ENCODE measurements around the gene ANKS3. TPM values are rescaled to one million over a fixed set of nuclear protein-coding genes. Genes with fewer than 3 reads are reported as not detected.

ANKS3 gene
- total and polyA plus RNA-seq, 8 donors: 11.6 to 183 (median 25.9) TPM

DNA sequence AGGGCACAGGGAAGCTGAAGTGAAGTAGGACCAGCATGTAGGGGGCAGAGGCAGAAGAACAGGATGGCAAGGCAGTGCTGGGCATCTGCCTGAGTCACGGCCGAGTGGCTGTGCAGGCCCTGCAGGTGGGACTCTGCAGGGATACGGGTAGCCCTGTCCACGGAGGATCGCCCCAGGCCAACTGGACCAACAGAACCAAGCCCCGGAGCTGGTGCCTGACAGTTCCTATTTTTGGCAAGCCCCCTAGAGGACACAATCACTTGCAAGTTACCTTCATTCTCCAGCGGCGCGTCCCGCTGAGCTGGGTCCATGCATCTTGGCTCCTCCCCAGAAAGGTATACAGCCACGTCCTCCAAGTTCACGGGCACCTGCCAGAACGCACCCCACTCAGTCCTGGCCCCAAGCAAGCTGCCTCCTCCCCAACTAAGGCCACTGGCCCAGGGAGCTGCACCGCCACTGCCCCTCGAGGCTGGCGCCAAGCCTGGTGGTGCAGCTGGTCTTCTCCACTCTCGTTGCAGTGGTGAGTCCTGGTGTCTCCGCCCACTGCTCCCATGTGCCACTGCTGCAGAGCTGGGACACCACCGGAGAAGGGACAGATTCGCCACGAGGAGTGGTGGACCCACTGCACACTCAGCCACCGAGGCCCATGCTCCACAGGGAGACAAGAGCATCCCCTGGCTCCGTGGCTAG is 26.3 kb upstream of the ANKS3 start:
- intact Hi-C loops (cut with DNase I; ENCODE audit: low total_unique reads): no loop called here
- no peak for TF ChIP-seq EP300 (IDR thresholded peaks at IDR 0.05)
- TF ChIP-seq, protein P1, sequence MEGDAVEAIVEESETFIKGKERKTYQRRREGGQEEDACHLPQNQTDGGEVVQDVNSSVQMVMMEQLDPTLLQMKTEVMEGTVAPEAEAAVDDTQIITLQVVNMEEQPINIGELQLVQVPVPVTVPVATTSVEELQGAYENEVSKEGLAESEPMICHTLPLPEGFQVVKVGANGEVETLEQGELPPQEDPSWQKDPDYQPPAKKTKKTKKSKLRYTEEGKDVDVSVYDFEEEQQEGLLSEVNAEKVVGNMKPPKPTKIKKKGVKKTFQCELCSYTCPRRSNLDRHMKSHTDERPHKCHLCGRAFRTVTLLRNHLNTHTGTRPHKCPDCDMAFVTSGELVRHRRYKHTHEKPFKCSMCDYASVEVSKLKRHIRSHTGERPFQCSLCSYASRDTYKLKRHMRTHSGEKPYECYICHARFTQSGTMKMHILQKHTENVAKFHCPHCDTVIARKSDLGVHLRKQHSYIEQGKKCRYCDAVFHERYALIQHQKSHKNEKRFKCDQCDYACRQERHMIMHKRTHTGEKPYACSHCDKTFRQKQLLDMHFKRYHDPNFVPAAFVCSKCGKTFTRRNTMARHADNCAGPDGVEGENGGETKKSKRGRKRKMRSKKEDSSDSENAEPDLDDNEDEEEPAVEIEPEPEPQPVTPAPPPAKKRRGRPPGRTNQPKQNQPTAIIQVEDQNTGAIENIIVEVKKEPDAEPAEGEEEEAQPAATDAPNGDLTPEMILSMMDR (IDR thresholded peaks at IDR 0.05): no peak
- TF ChIP-seq POLR2AphosphoS5 (IDR thresholded peaks at IDR 0.05): no peak
- no peak for TF ChIP-seq POLR2A (IDR thresholded peaks at IDR 0.05)
- no peaks in the 10 kb centered on the region for H3K9me3 ChIP-seq
- H3K27ac ChIP-seq: no peak overlapping the region
- H3K4me1 ChIP-seq: peaks cover 3 to 22% (median 13%) of the 10 kb centered on the region in 4 donors
- DNase-seq: no peak
- 89 to 93% (median 89%) methylated on average over 14 to 23 of the region's 23 CpGs for WGBS, 5 donors
- no peaks in the 10 kb centered on the region for H3K27me3 ChIP-seq
- H3K4me3 ChIP-seq: no peak overlapping the region
- peaks cover 51 to 100% (median 100%) of the 10 kb centered on the region in 4 donors for H3K36me3 ChIP-seq

DNA sequence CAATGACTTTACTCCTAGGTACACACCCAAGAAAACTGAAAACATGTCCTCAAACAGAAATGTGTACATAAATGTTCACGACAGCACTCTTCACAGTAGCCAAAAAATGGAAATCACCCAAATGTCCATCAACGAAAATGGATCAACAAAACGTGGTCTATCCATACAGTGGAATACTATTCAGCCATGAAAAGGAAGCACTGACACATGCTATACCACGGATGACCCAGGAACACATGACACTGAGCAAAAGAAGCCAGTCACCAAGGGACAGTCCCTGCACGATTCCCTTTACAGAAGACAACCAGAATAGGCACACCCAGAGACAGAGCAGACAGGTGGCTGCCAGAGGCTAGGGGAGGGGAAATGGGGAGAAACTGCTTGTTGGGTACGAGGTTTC is 21.6 kb upstream of the ANKS3 start:
- no peak overlapping the region for H3K4me3 ChIP-seq
- 95 to 98% (median 96%) methylated on average over 6 of the region's 6 CpGs for WGBS, 5 donors
- no peaks in the 10 kb centered on the region for H3K27me3 ChIP-seq
- H3K36me3 ChIP-seq: peaks cover 54 to 100% (median 100%) of the 10 kb centered on the region in 4 donors
- intact Hi-C loops (cut with DNase I; ENCODE audit: low total_unique reads): no loop called here
- no peaks in the 10 kb centered on the region for H3K9me3 ChIP-seq
- no peaks in the 10 kb centered on the region for H3K4me1 ChIP-seq
- TF ChIP-seq EP300 (IDR thresholded peaks at IDR 0.05): no peak
- no peak overlapping the region for H3K27ac ChIP-seq
- no peak for DNase-seq

DNA sequence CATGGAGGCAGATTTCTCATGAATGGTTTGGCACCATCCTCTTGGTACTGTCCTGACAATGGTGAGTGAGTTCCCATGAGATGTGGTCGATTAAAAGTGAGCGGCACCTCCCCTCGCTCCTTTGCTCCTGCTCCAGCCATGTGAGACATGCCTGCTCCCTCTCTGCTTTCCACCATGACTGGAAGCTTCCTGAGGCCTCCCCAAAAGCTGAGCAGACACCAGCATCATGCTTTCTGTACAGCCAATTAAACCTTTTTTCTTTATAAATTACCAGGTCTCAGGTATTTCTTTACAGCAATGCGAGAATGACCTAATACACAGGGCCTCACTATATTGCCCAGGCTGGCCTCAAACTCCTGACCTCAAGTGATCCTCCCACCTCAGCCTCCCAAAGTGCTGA is 20.8 kb upstream of the ANKS3 start:
- intact Hi-C loops (cut with DNase I; ENCODE audit: low total_unique reads): no loop called here
- H3K4me1 ChIP-seq: no peaks in the 10 kb centered on the region
- H3K27me3 ChIP-seq: no peaks in the 10 kb centered on the region
- H3K4me3 ChIP-seq: no peak overlapping the region
- H3K36me3 ChIP-seq: peaks cover 46 to 100% (median 100%) of the 10 kb centered on the region in 4 donors
- no peaks in the 10 kb centered on the region for H3K9me3 ChIP-seq
- TF ChIP-seq EP300 (IDR thresholded peaks at IDR 0.05): no peak
- no peak for TF ChIP-seq POLR2A (IDR thresholded peaks at IDR 0.05)
- TF ChIP-seq POLR2AphosphoS5 (IDR thresholded peaks at IDR 0.05): no peak
- TF ChIP-seq, protein P1 (IDR thresholded peaks at IDR 0.05): no peak
- no peak overlapping the region for H3K27ac ChIP-seq
- 97 to 99% (median 98%) methylated on average over 4 of the region's 4 CpGs for WGBS, 5 donors
- no peak for DNase-seq

DNA sequence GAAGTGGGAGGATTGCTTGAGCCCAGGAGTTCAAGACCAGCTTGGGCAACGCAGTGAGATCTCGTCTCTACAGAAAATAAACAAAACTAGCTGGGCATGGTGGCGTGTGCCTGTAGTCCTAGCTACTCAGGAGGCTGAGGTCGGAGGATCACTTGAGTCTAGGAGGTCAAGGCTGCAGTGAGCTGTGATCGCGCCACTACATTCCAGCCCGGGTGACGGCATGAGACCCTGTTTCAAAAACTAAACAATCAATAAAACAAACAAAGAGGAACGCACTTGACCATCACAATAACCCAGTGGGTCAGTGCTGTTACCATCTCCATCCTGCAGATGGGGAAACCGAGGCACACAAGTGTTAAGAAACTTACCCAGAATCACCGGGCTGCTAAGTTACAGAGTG is 19.2 kb upstream of the ANKS3 start:
- Histone ChIP-seq H3K36me3 (peaks cover 40 to 100% (median 96%) of the 10 kb centered on the region in 4 donors), H3K27ac (no peak overlapping the region), H3K4me3 (no peak overlapping the region), H3K27me3 (no peaks in the 10 kb centered on the region), H3K9me3 (no peaks in the 10 kb centered on the region), H3K4me1 (no peaks in the 10 kb centered on the region)
- no peak for TF ChIP-seq POLR2A (IDR thresholded peaks at IDR 0.05)
- TF ChIP-seq EP300 (IDR thresholded peaks at IDR 0.05): no peak
- no peak for TF ChIP-seq POLR2AphosphoS5 (IDR thresholded peaks at IDR 0.05)
- TF ChIP-seq, protein P1 (IDR thresholded peaks at IDR 0.05): no peak
- DNase-seq: no peak
- intact Hi-C loops (cut with DNase I; ENCODE audit: low total_unique reads): no loop called here
- 89 to 93% (median 90%) methylated on average over 11 of the region's 11 CpGs for WGBS, 5 donors
